NCI-H1092 treated with DMSO at 0.1 percent for 48 hours (cell line): ENCODE data around the gene GET4.

Experiments
- DNase-seq: peaks from one replicate; lab custom pipeline; 2025; lab: John Stamatoyannopoulos, UW

The GET4 gene

GRCh38 chr7:886626-887487 lies 10.5 kb downstream of the GET4 start:
- DNase-seq, result no peak

GRCh38 chr7:887488-887820 lies 11.1 kb downstream of the GET4 start:
- no peak for DNase-seq

GRCh38 chr7:888081-889024 lies 12.0 kb downstream of the GET4 start:
- DNase-seq, result no peak

GRCh38 chr7:889025-889390 lies 12.7 kb downstream of the GET4 start:
- no peak for DNase-seq

GRCh38 chr7:889391-889790 lies 13.0 kb downstream of the GET4 start:
- DNase-seq, result no peak

- DNase-seq, result no peak
These were observed 14.5 kb downstream of the GET4 start for GRCh38 chr7:890868-891267.

GRCh38 chr7:891291-891690 lies 14.9 kb downstream of the GET4 start:
- DNase-seq, result no peak

- DNase-seq, result no peak
These were observed 15.5 kb downstream of the GET4 start for GRCh38 chr7:891805-892204.

- no peak for DNase-seq
These were observed 16.6 kb downstream of the GET4 start for GRCh38 chr7:892648-893593.

GRCh38 chr7:893686-894085 lies 17.3 kb downstream of the GET4 start:
- DNase-seq, result no peak

GRCh38 chr7:894164-894867 lies 18.0 kb downstream of the GET4 start:
- DNase-seq, result no peak

GRCh38 chr7:894927-895450 lies 18.6 kb downstream of the GET4 start:
- DNase-seq, result no peak

GRCh38 chr7:895451-896052 lies 19.2 kb downstream of the GET4 start:
- no peak for DNase-seq

- DNase-seq, result no peak
These were observed 20.2 kb downstream of the GET4 start for GRCh38 chr7:896346-897075.

GRCh38 chr7:897086-897485 lies 20.7 kb downstream of the GET4 start:
- no peak for DNase-seq

- DNase-seq, result no peak
These were observed 21.5 kb downstream of the GET4 start for GRCh38 chr7:897771-898376.

- DNase-seq, result no peak
These were observed 22.1 kb downstream of the GET4 start for GRCh38 chr7:898460-898854.

GRCh38 chr7:898855-899681 lies 22.7 kb downstream of the GET4 start:
- no peak for DNase-seq

GRCh38 chr7:899806-900205 lies 23.5 kb downstream of the GET4 start:
- no peak for DNase-seq
